Erythroblast (primary cell): ENCODE data around the gene NFASC.

ENCODE experiments used
- DNase-seq, 2 experiments: peaks; one replicate each; lab custom pipeline; 2025; lab: John Stamatoyannopoulos, UW
- GATA1 ChIP-seq: IDR thresholded peaks from 2 replicates; pipeline ENCODE4 v1.6.1; 2011; ENCODE audit warnings: low read depth, mild to moderate bottlenecking, control low read depth, low read length, moderate library complexity
- POLR2A ChIP-seq: IDR thresholded peaks from 2 replicates; pipeline ENCODE4 v1.6.1; 2011; ENCODE audit warnings: mild to moderate bottlenecking, low read length

Gene NFASC

DNA sequence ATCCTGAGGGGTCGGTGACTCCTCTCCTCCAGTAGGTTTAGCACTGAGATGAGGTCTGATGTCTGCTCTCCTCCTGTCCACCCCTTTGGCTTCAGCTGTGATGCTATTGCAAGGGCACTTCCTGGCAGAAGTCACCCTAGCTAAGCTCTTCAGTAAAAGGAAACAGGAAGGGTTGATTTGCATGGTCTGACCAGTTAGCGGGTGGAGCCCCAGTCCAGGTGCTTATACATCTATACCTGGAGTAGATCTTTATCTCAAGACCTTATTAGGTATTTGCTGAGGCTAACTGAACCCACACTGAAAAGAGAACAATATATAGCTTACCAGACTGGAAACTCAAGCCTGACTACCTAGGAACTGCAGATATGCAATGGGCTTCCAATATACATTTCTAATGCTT, 28.9 kb upstream of the NFASC start:
- TF ChIP-seq GATA1 (no peak), POLR2A (no peak)
- no peak for DNase-seq

GRCh38 chr1:204842369-204842768, 28.3 kb upstream of the NFASC start:
- TF ChIP-seq POLR2A (no peak), GATA1 (no peak)
- no peak for DNase-seq

GRCh38 chr1:204842892-204843291, 27.8 kb upstream of the NFASC start:
- no peak for DNase-seq

GRCh38 chr1:204846546-204846945, 24.1 kb upstream of the NFASC start:
- no peak for DNase-seq

More at GRCh38 chr1:204842892-204843291, 27.8 kb upstream of the NFASC start:
- TF ChIP-seq POLR2A (no peak), GATA1 (no peak)

DNA sequence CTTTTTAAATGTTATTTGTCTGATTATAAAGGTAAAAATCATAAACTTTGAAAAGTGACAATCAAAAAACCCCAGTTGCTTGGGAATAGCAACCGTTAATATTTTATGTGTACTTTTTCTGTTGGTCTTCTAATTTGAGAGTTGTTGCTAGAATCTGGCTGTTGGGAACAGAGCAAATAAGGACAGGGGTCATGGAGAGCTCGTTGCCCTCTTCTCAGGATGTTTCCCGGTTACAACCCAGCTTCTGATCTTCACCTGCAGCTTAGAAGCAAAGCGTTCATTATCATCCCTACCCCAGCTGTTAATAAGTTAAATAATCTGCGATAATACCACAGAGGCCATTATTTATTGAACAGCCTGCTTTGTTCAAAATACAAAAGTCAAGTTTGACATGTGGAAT, 22.1 kb upstream of the NFASC start:
- no peak for TF ChIP-seq POLR2A
- no peak for TF ChIP-seq GATA1
- DNase-seq, result no peak

More at GRCh38 chr1:204846546-204846945, 24.1 kb upstream of the NFASC start:
- no peak for TF ChIP-seq GATA1
- no peak for TF ChIP-seq POLR2A

DNA sequence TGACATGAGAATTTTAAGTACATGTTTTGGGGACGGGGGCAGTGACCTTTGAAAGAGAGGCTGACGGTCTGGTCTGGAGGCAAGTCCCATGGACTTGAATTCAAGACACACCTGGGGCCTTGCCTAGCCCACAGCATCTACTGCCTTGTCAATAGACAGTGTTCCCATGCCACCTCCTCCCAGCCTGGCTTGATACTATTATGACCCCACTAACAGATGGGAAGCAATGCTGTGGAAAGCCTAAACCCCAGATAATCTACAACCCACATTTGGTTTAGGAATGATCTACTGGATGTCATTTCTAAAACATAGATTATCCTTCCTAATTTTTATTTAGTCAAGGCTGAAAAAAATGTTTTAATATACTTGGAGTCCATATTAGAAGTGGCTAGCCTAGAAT, 17.8 kb upstream of the NFASC start:
- TF ChIP-seq GATA1, result no peak
- DNase-seq, result no peak

DNA sequence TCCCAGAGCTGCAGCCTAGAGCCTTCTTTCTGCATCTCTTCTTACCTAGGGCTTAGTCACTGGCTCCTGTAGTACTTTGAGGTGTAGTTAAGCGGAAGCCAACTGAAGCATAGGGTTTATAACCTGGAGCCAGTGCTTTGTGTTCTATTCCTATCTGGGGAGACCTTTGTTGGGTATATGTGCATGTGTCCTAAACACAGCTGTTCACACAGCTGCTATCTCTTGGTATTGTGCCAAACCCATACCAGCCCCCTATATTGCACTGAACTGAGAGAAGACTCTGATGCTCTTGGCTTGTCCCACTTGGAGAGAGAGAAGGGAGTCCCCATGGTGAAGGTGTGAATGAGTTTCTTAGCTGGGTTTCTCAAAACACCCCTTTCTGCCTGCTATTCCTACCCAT, 17.2 kb upstream of the NFASC start:
- TF ChIP-seq GATA1 (no peak), POLR2A (no peak)
- no peak for DNase-seq

DNA sequence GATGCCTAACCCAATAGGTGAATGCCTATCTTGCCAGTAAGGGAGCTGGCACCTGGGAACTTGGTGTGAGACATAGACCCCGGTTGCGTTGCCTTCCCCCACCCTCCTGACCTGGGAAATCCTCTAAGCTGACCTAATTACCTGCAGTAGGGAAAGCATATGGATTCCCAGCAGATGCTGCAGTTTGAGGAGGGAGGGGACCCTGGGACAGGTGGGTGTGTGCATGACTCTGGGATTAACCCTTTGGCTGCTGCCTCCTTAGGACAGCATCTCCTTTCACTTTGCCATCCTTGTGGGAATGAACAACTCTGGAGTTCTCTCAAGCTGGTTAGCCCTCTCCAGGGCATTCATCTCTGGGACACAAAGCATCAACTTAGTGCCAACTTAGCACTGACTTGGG, 16.4 kb upstream of the NFASC start:
- no peak for DNase-seq
- TF ChIP-seq GATA1 (no peak), POLR2A (no peak)

GRCh38 chr1:204858363-204858821, 12.3 kb upstream of the NFASC start:
- no peak for TF ChIP-seq POLR2A
- TF ChIP-seq GATA1, result no peak
- no peak for DNase-seq

- TF ChIP-seq GATA1, result no peak
- TF ChIP-seq POLR2A, result no peak
- peak; percentile 67 to 75 for DNase-seq
Observed at GRCh38 chr1:204859861-204860267, 10.8 kb upstream of the NFASC start.

DNA sequence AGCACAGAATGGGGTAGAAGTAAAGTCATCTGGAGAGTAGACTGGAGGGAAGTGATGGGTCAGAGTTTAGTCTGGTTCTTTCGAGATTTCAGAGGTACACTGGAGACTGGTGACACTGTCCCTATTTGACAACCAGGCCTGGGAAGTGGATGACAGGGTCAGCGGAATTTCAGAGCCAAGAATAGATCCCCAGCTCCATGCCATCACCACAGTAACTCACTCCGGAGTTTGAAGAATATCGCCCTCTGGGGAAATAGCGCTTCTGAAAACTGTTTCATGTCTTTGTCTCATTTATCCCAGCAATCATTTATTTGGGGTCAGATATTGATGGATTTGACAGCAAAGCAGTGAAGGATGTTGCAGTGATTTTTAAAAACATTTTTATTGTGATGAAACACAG, 7.6 kb upstream of the NFASC start:
- DNase-seq, result no peak
- TF ChIP-seq GATA1 (no peak), POLR2A (no peak)

GRCh38 chr1:204863730-204864129, 6.9 kb upstream of the NFASC start:
- TF ChIP-seq POLR2A (no peak), GATA1 (no peak)
- DNase-seq, result no peak

DNA sequence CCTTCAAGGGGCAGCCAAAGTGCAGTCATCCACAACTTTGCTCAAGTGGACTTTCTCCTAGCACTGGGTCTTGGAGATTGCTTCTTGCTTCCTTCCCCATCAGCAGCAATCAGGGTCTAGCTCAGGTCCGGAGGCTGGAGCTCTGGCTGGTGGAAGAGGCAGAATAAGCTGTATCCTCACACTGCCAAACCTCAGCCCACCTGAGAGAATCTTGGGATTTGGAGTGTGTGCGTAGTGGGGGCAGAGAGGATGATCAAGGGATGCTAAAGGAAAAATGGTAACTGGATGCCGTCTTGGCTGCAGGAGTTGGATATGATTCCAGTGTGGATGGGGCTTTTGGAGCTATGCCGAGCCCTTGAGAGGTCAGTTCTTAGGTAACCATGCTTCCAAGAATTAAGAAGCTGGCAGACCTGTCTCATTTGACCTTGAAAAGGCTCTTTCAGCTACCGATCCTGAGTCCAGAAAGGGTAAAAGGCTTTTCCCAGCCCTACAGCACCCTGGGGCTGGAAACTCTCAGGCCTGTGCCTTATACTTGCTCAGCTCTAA, 4.5 kb upstream of the NFASC start:
- DNase-seq, result no peak
- no peak for TF ChIP-seq GATA1
- no peak for TF ChIP-seq POLR2A

GRCh38 chr1:204867203-204867602, 3.5 kb upstream of the NFASC start:
- no peak for TF ChIP-seq POLR2A
- no peak for TF ChIP-seq GATA1
- DNase-seq, result no peak

DNA sequence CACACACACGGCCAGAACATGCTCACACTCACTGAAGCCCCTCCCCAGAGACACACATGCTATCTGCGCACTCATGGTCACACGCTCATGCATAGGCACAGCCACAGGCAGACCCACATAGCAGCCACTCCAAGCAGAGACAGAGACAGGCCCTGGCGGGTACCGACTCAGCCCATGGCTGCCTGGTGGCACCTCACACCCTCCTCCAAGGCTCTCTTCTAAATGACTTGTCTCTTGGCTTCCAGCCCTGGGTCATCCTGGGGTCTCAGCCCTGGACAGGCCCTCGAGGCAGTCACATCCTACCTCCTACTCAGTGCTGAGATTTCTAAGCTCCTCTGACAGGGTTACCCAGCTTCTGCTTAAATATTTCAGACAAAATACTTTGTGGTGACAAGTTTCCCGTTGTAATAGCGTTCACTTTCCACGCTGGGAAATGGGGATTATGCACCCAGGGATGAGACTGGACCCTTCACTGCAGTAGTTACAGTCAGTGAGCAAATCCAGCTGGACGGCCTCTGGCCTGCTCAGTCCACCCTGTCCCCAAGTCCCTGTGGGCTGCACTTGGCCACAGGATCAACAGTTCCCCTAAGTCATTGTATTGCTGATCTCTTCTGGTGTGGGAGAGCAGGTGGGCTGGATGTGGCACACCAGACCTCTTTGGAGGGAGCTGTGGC, 2.9 kb upstream of the NFASC start:
- TF ChIP-seq POLR2A (no peak), GATA1 (no peak)
- DNase-seq, result no peak
